ENCODE measurements around the gene MCIDAS. TPM values are rescaled to one million over a fixed set of nuclear protein-coding genes. Genes with fewer than 3 reads are reported as not detected.

Gene MCIDAS
- 1.4 and 3.3 TPM in 2 replicates for total RNA-seq (2014; rRNA removed; shearing (Covaris generic))

GRCh38 chr5:55226934-55227663, at the start of gene MCIDAS:
Gene MCIDAS, minus strand, starts transcription at chr5:55227315. Its CDS starts 177 bp downstream, at chr5:55227138.
- peak; percentile 38 for DNase-seq (ENCODE audit: low spot score)
- in situ Hi-C loops (cut with HindIII; ENCODE audit: low sequenced_read_pairs): no loop called here

- DNase-seq (ENCODE audit: low spot score): no peak
- in situ Hi-C loops (cut with HindIII; ENCODE audit: low sequenced_read_pairs): no loop called here
Observed at GRCh38 chr5:55276771-55277170, 49.7 kb upstream of the MCIDAS start.

- DNase-seq (ENCODE audit: low spot score): no peak
- in situ Hi-C loops (cut with HindIII; ENCODE audit: low sequenced_read_pairs): no loop called here
Observed at GRCh38 chr5:55258339-55258738, 31.2 kb upstream of the MCIDAS start.

GRCh38 chr5:55254802-55255201, 27.7 kb upstream of the MCIDAS start:
- in situ Hi-C loops (cut with HindIII; ENCODE audit: low sequenced_read_pairs): no loop called here

GRCh38 chr5:55250064-55250463, 22.9 kb upstream of the MCIDAS start:
- DNase-seq (ENCODE audit: low spot score): no peak
- in situ Hi-C loops (cut with HindIII; ENCODE audit: low sequenced_read_pairs): no loop called here

More at GRCh38 chr5:55254802-55255201, 27.7 kb upstream of the MCIDAS start:
- DNase-seq (ENCODE audit: low spot score): no peak

GRCh38 chr5:55241746-55242145, 14.6 kb upstream of the MCIDAS start:
- in situ Hi-C loops (cut with HindIII; ENCODE audit: low sequenced_read_pairs): no loop called here
- no peak for DNase-seq (ENCODE audit: low spot score)

- no peak for DNase-seq (ENCODE audit: low spot score)
- in situ Hi-C loops (cut with HindIII; ENCODE audit: low sequenced_read_pairs): no loop called here
Observed at GRCh38 chr5:55236800-55237199, 9.7 kb upstream of the MCIDAS start.

- in situ Hi-C loops (cut with HindIII; ENCODE audit: low sequenced_read_pairs): no loop called here
- DNase-seq (ENCODE audit: low spot score): peak; percentile 57
Observed at GRCh38 chr5:55234121-55234700, 7.1 kb upstream of the MCIDAS start.

- in situ Hi-C loops (cut with HindIII; ENCODE audit: low sequenced_read_pairs): no loop called here
- peak; percentile 85 for DNase-seq (ENCODE audit: low spot score)
Observed at GRCh38 chr5:55232985-55233928, 6.1 kb upstream of the MCIDAS start, which contains the start of gene CCNO. Gene CCNO, minus strand, starts transcription at chr5:55233608. Its CDS starts 85 bp downstream, at chr5:55233523.

GRCh38 chr5:55232271-55232984, 5.3 kb upstream of the MCIDAS start:
- DNase-seq (ENCODE audit: low spot score): peak; percentile 54
- in situ Hi-C loops (cut with HindIII; ENCODE audit: low sequenced_read_pairs): no loop called here

GRCh38 chr5:55231919-55232270, 4.8 kb upstream of the MCIDAS start:
- in situ Hi-C loops (cut with HindIII; ENCODE audit: low sequenced_read_pairs): no loop called here
- no peak for DNase-seq (ENCODE audit: low spot score)

GRCh38 chr5:55231029-55231918, 4.2 kb upstream of the MCIDAS start:
- peak; percentile 43 for DNase-seq (ENCODE audit: low spot score)
- in situ Hi-C loops (cut with HindIII; ENCODE audit: low sequenced_read_pairs): no loop called here

GRCh38 chr5:55230086-55230629, 3.0 kb upstream of the MCIDAS start:
- in situ Hi-C loops (cut with HindIII; ENCODE audit: low sequenced_read_pairs): no loop called here
- DNase-seq (ENCODE audit: low spot score): no peak

GRCh38 chr5:55227664-55228430, 732 bp upstream of the MCIDAS start:
- in situ Hi-C loops (cut with HindIII; ENCODE audit: low sequenced_read_pairs): no loop called here
- DNase-seq (ENCODE audit: low spot score): no peak

GRCh38 chr5:55226027-55226933, 835 bp downstream of the MCIDAS start:
- in situ Hi-C loops (cut with HindIII; ENCODE audit: low sequenced_read_pairs): no loop called here
- peak; percentile 55 for DNase-seq (ENCODE audit: low spot score)

- no peak for DNase-seq (ENCODE audit: low spot score)
- in situ Hi-C loops (cut with HindIII; ENCODE audit: low sequenced_read_pairs): no loop called here
Observed at GRCh38 chr5:55225346-55225745, 1.8 kb downstream of the MCIDAS start.
